ENCODE measurements around the gene HIBADH. TPM values are rescaled to one million over a fixed set of nuclear protein-coding genes. Genes with fewer than 3 reads are reported as not detected.

HIBADH gene
- polyA plus RNA-seq, 1 donor (not counting 4 experiments of a cell fraction or from before 2014, with no cell fraction given), result 42.6 TPM

DNA sequence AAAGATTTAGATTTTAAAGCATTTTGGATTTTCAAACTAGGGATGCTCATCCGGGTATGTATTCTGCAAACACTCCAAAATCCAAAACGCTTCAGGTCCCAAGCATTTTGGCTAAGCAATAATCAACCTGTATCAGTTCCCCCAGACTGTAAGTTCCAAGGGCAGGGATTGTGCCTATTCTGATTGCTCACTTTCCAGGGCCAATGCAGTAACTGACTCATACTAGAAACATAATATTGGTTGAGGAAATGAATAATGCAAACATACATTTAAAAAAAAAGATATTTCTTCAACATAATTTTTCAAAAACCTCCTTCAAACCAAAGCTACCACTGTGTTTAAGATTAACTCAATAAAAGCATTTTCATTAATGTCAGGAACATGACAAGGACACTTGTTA is 69.5 kb downstream of the HIBADH start:
- H3K4me1 ChIP-seq (ENCODE audit: control insufficient read depth, extremely low read depth, insufficient read depth, low read length), result no peaks in the 10 kb centered on the region
- no peak overlapping the region for H2AFZ ChIP-seq (ENCODE audit: control insufficient read depth, low read length)
- H3K9ac ChIP-seq (ENCODE audit: control insufficient read depth, extremely low read depth, insufficient read depth, low read length), result no peak overlapping the region
- H3K27me3 ChIP-seq (ENCODE audit: control insufficient read depth, extremely low read depth, insufficient read depth, low read length), result no peaks in the 10 kb centered on the region
- DNase-seq (ENCODE audit: low read depth, low spot score), result no peak
- H3K4me2 ChIP-seq (ENCODE audit: control insufficient read depth, extremely low read depth, insufficient read depth, low read depth, low read length), result no peak overlapping the region
- TF ChIP-seq EZH2 (IDR thresholded peaks at IDR 0.05; ENCODE audit: low read length), result no peak
- TF ChIP-seq, protein P1, sequence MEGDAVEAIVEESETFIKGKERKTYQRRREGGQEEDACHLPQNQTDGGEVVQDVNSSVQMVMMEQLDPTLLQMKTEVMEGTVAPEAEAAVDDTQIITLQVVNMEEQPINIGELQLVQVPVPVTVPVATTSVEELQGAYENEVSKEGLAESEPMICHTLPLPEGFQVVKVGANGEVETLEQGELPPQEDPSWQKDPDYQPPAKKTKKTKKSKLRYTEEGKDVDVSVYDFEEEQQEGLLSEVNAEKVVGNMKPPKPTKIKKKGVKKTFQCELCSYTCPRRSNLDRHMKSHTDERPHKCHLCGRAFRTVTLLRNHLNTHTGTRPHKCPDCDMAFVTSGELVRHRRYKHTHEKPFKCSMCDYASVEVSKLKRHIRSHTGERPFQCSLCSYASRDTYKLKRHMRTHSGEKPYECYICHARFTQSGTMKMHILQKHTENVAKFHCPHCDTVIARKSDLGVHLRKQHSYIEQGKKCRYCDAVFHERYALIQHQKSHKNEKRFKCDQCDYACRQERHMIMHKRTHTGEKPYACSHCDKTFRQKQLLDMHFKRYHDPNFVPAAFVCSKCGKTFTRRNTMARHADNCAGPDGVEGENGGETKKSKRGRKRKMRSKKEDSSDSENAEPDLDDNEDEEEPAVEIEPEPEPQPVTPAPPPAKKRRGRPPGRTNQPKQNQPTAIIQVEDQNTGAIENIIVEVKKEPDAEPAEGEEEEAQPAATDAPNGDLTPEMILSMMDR (optimal IDR thresholded peaks at IDR 0.05 in 1 of 3, IDR thresholded peaks at IDR 0.05 in 1 of 3, conservative IDR thresholded peaks at IDR 0.05 in 1 of 3; ENCODE audit: extremely low read depth in 1 of 3, insufficient read depth in 2 of 3, low read length in 3 of 3), result no peak
- dilution Hi-C loops (cut with MboI; ENCODE audit: extremely low pct_ligation_motif_present, low sequenced_read_pairs), result loop anchor here (25.0 kb wide), 1 partner anchor 381 kb away; the partner anchor contains the start of gene HOXA13
- H4K20me1 ChIP-seq (ENCODE audit: control insufficient read depth, extremely low read depth, insufficient read depth, low read length), result no peaks in the 10 kb centered on the region
- no peak for FAIRE-seq
- H3K79me2 ChIP-seq (ENCODE audit: control insufficient read depth, insufficient read depth, low read length), result no peaks in the 10 kb centered on the region
- no peaks in the 10 kb centered on the region for H3K36me3 ChIP-seq (ENCODE audit: control insufficient read depth in 2 of 2, extremely low read depth in 1 of 2, insufficient read depth in 2 of 2, low read length in 2 of 2)
- H3K4me3 ChIP-seq (ENCODE audit: control insufficient read depth in 2 of 3, extremely low read depth in 1 of 3, insufficient read depth in 2 of 3, low read depth in 1 of 3, low read length in 3 of 3), result no peak overlapping the region
- H3K9me3 ChIP-seq (ENCODE audit: control insufficient read depth, low read depth, low read length), result no peaks in the 10 kb centered on the region
- H3K9me1 ChIP-seq (ENCODE audit: control insufficient read depth, extremely low read depth, insufficient read depth, low read length), result no peaks in the 10 kb centered on the region
- H3K27ac ChIP-seq (ENCODE audit: control insufficient read depth, insufficient read depth, low read length), result no peak overlapping the region

DNA sequence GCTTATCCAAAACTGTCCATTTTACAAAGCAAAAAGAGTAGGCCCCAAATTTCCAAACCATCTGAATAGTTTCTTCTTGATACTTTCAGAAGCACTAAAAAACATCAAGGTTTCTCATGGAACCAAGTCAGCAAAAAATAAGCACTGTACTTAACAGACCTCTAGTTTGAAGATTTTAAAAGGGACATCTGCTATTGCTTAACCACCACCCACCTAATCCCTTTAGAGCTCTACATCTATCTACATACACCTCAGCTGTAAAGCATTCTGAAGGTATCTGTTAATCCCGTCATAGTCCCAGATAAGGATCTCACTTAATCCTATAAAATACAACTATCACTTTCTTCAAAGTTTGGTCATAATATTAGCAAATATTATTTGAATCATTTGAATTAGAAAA is 72.3 kb downstream of the HIBADH start:
- no peaks in the 10 kb centered on the region for H3K9me3 ChIP-seq (ENCODE audit: control insufficient read depth, low read depth, low read length)
- no peaks in the 10 kb centered on the region for H4K20me1 ChIP-seq (ENCODE audit: control insufficient read depth, extremely low read depth, insufficient read depth, low read length)
- H3K27me3 ChIP-seq (ENCODE audit: control insufficient read depth, extremely low read depth, insufficient read depth, low read length), result no peaks in the 10 kb centered on the region
- H3K4me1 ChIP-seq (ENCODE audit: control insufficient read depth, extremely low read depth, insufficient read depth, low read length), result no peaks in the 10 kb centered on the region
- FAIRE-seq, result no peak
- H3K4me2 ChIP-seq (ENCODE audit: control insufficient read depth, extremely low read depth, insufficient read depth, low read depth, low read length), result no peak overlapping the region
- H3K79me2 ChIP-seq (ENCODE audit: control insufficient read depth, insufficient read depth, low read length), result no peaks in the 10 kb centered on the region
- dilution Hi-C loops (cut with MboI; ENCODE audit: extremely low pct_ligation_motif_present, low sequenced_read_pairs), result loop anchor here (25.0 kb wide), 1 partner anchor 378 kb away; the partner anchor contains the start of gene HOXA13
- DNase-seq (ENCODE audit: low read depth, low spot score), result no peak
- H3K9ac ChIP-seq (ENCODE audit: control insufficient read depth, extremely low read depth, insufficient read depth, low read length), result no peak overlapping the region
- H3K36me3 ChIP-seq (ENCODE audit: control insufficient read depth in 2 of 2, extremely low read depth in 1 of 2, insufficient read depth in 2 of 2, low read length in 2 of 2), result no peaks in the 10 kb centered on the region
- no peaks in the 10 kb centered on the region for H3K9me1 ChIP-seq (ENCODE audit: control insufficient read depth, extremely low read depth, insufficient read depth, low read length)
- H2AFZ ChIP-seq (ENCODE audit: control insufficient read depth, low read length), result no peak overlapping the region
- TF ChIP-seq, protein P1 (optimal IDR thresholded peaks at IDR 0.05 in 1 of 3, IDR thresholded peaks at IDR 0.05 in 1 of 3, conservative IDR thresholded peaks at IDR 0.05 in 1 of 3; ENCODE audit: extremely low read depth in 1 of 3, insufficient read depth in 2 of 3, low read length in 3 of 3), result no peak
- no peak for TF ChIP-seq EZH2 (IDR thresholded peaks at IDR 0.05; ENCODE audit: low read length)
- no peak overlapping the region for H3K4me3 ChIP-seq (ENCODE audit: control insufficient read depth in 2 of 3, extremely low read depth in 1 of 3, insufficient read depth in 2 of 3, low read depth in 1 of 3, low read length in 3 of 3)
- H3K27ac ChIP-seq (ENCODE audit: control insufficient read depth, insufficient read depth, low read length), result no peak overlapping the region
